GM18858 (cell line): ENCODE results near the gene ATP8B2.
"Not testable (repeated sequence)": the region's sequence is repeated elsewhere in the genome, so short reads cannot be mapped to it uniquely, and the experiment has no call there.

ENCODE experiments used
- ATAC-seq: cut with Tn5 transposase; IDR thresholded peaks from one replicate; pipeline ENCODE4 v1.9.1; 2021; ENCODE audit not compliant: unreplicated experiment

Gene ATP8B2

DNA sequence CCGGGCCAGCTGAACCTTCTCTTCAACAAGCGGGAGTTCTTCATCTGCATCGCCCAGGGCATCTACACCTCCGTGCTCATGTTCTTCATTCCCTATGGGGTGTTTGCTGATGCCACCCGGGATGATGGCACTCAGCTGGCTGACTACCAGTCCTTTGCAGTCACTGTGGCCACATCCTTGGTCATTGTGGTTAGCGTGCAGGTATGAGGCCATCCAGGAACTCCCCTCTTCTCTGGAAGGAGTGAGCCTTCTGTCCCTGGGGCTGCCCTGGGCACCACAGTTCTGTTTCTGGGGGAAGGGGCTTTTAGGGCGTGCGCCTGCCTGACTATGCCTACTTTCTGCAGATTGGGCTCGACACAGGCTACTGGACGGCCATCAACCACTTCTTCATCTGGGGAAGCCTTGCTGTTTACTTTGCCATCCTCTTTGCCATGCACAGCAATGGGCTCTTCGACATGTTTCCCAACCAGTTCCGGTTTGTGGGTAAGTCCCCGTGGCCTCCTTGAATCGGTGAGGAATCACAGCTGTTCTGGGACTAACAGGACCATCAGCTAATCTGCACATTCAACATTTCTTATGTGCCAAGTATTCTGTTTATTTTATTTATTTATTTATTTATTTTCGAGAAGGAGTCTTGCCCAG lies 21.1 kb downstream of the ATP8B2 start:
- no peak for ATAC-seq

DNA sequence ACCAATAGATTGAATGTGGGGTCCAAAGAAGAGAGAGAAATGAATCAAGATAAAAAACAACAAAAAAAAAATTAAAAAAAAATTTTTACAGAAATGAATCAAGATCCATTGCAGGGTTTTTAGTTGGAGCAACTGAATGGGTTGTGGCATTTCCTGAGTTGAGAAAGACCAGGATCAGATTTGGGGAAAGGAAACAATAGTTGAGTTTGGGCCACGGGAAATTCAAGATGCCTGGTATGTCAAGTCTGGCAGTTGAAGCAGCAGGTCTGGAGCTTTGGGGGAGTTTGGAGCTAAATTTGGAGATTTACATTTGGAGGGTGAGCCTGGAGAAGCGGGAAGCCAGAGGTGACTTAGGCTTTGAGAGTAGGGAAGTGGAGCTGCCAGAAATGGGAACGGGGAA lies 22.6 kb downstream of the ATP8B2 start:
- ATAC-seq = no peak

DNA sequence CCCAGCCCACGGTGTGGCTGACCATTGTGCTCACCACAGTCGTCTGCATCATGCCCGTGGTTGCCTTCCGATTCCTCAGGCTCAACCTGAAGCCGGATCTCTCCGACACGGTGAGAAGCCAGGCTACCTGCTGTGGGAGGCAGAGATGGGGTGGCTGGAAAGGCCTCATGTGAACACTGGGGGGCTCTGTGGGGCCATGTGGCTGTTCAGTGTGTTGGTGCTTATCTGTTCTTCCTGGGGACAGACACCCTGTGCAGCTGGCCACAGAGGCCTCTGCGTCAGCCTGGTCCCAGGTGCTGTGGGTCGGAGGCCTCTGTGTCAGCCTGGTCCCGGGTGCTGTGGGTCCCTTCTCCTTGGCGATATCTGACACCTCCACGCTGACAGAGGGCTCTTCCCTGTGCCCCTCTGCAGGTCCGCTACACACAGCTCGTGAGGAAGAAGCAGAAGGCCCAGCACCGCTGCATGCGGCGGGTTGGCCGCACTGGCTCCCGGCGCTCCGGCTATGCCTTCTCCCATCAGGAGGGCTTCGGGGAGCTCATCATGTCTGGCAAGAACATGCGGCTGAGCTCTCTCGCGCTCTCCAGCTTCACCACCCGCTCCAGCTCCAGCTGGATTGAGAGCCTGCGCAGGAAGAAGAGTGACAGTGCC lies 23.2 kb downstream of the ATP8B2 start:
- ATAC-seq = no peak

DNA sequence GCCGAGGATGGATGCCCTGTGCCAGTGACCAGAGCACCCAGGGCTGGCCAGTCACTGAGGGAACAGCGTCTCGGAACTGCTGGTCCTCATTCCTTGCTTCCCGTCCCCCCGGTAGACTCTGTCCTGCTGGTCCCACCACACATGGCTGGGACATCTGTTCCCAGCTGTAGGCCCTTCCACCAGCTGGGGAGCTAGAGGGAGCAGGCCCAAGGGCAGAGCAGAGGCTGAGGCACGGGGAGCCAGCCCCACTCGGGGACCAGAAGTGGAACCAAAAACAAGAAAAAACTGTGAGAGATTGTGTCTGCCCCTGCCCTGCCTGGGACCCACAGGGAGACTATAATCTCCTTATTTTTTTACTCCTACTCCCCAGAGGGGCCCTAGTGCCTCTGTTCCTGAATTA lies 23.8 kb downstream of the ATP8B2 start:
- no peak for ATAC-seq

DNA sequence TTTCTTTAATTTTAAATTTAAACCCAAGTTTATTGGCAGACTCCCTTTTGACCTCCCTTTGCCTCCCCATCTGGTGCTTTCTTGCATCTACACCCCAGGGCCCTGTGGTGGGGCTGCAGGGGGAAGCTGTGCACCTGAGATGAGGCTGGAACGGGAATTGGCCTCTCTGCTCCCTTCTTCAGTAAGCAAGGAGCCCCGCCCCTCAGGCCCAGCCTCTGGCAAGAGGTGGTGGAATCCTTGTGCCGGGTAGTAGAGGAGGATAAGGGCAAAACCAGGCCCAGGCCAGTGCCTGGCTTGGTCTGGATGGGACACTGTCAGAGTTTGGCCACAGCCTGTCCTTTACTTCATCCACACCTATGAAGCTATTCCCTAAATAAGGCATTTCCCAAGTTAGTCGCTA lies 25.1 kb downstream of the ATP8B2 start:
- ATAC-seq = no peak

DNA sequence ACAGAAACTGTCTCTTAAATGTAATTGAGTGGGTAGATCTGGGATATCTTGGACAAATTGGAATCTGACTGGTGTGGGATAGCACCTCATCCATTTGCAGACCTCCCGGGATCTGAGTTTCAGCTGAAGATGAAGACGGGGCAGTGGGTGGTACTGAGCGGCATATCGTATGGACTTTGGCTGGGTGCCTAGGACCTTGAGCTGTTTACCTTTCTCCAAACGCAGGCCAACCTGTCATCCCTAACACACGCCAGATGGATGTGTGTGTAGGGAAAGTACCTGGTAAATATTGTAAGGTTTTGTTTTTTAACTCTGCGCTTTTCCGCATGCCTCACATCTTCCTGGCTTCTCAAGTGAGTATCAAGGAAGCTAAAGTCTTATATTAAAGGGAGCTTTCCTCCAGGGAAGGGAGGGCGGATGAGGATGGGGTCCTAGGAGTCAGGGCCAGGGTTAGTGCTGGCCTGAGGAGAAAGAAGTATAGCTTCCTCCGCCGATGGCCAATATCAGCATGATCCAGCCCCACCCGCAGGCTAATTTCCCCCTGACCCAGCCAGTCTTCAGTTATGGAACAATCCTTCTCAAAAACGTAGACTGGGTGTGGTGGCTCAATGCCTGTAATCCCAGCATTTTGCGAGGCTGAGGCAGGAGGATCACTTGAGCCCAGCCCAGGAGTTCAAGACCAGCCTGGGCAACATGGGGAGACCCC lies 26.2 kb downstream of the ATP8B2 start:
- no peak for ATAC-seq

DNA sequence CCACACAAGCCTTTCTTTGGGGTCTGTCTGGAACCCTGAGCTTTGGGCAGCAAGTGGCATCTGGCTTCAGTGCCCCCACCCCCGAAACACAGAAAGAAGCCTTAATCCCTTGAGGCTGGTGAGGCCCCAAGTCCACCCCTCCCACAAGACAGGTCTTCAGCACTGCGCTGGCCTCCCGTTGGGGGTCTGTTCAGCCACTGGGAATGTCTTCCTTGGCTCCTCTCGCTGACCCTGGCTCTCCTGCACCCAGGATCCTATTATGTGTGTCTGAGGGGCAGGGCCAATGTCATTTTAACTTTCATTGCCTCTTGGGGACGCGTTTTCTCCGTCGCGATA lies 26.9 kb downstream of the ATP8B2 start:
- no peak for ATAC-seq

DNA sequence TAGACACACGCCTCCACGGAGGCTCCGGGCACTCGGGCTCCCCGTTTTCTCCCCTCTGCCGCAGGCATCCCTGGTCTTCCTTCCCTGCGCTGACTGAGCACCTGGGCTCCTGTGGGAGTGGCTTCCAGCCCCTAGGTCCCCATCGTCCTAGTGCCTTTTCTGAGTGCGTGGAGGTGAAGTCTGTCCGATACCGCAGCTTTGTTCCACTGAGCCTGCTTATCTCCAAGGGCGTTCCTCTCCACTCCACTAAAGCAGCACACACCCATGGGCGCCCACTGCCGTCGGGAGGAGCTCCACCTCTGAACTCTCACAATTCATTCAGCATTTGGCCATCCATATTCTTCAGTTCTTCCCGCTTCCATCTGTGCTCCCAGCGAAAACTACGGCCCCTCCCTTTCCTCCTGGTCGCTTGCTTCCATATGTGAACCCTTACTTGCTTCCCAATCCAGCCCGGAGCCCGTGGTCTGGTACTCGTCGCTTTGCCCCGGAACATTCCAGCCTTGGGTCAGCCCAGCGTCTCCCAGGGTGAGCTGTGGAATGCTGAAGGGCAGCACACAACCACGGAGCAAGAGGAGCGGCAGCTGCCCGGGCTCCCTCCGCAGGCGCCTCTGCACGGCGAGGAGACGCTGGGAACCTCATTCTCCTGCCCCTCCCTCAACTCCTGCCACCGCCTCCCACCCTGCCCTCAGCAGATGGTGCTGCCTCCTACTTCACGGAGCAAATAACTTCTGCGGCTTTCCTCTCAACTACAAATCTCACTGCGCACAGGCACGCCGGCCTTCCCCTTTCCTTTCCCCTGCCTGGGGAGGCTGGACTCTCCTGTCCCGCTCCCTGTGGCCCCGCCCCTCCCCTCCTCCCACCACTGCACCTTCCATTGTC lies 27.5 kb downstream of the ATP8B2 start:
- ATAC-seq = no peak

DNA sequence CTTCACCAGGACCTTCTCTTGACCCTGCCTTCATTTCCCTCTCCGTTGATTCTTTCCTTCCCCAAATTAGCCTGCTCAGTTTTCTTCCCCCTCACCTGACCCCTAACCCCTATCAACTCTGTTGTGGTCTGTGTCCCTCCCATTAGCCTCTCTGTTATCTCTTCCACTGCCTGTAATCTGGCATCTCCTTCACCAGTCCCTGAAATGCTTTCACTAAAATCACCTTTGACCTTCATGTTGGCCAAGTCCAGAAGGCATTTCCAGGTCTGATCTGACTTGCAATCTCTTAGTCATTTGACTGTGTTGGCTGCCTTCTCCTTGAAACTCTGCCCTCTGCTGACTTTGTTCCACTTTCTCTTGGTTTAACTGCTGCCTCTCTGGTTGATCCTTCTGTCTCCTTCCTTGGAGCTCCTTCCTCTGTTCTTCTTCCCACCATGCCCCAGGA lies 28.2 kb downstream of the ATP8B2 start:
- no peak for ATAC-seq

DNA sequence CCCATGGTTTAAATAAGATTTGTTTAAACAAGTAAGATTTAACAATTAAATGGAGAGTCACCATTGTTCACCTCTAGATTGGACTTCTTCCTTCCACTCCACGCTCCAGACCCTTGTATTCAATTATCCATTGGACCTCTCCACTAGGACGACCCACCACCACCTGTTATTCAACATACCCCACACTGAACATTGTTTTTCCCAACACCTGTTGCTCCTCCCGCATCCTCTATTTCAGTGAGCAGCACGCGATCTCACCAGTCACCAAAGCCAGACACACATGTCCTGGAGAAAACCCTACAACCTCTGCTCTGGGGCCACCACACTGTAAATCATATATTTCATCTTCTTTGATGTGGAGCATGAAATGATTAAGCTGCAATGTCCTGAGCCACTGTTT lies 28.6 kb downstream of the ATP8B2 start:
- ATAC-seq = no peak

DNA sequence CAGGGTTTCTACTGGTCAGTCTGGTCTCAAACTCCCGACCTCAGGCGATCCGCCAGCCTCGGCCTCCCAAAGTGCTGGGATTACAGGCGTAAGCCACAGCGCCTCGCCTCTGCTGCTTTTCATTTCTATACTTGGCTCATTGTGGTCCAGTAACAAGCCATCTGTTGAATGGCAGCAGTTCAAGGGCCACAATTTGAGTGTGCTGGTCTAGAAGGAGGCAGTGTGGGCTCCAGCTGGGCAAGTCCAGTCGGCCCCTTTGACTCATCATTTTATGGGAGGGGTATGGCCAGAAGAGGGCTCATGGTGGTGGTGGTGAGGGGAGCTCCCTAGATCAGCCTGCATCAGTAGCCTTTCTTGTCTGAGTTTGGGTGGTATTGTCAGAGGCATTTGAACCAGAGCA lies 33.2 kb downstream of the ATP8B2 start:
- ATAC-seq = no peak

DNA sequence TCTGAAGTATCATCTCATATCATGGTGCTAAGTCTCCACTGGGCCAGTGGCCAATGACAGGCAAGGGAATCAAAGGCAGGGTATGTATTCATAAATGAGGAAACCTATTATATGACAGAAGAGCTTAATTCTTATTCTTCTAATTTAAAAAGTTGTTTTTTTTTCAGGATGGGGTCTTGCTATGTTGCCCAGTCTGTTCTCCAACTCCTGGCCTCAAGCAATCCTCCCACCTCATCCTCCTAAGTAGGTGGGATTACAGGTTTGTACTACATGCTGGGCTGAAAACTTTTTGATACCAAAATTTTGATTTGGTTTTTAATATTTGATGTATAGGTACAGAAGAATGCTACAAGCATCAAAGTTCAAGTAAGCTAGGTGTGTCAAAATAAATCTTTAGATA lies 35.0 kb downstream of the ATP8B2 start:
- no peak for ATAC-seq

DNA sequence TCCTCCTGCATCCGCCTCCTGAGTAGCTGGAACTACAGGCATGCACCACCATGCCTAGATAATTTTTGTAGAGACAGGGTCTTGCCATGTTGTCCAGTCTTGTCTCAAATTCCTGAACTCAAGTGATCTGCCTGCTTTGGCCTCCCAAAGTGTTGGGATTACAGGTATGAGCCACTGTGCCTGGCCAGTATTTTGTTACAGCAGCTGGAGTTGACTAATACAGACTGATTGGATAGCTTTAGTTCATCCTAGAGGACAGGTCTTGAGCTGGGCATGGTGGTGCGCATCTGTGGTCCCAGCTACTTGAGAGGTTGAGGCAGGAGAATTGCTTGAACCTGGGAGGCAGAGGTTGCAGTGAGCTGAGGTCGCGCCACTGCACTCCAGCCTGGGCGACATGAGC lies 35.6 kb downstream of the ATP8B2 start:
- ATAC-seq = not testable (repeated sequence)

DNA sequence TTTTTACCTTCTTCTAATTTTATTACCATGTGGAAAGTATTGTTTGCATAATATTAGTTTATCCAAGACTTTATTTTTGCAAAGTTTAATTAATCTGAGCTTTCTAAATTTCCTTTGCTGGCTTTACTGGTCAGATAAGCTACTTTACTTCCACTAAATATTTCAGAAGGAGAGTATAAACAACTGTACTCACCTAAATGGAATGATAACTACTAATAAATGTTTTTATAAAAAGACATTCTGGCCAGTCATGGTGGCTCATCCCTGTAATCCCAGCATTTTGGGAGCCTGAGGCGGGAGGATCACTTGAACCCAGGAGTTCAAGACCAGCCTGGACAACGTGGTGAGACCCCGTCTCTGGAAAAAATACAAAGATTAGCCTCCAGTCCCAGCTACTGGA lies 36.0 kb downstream of the ATP8B2 start:
- no peak for ATAC-seq

DNA sequence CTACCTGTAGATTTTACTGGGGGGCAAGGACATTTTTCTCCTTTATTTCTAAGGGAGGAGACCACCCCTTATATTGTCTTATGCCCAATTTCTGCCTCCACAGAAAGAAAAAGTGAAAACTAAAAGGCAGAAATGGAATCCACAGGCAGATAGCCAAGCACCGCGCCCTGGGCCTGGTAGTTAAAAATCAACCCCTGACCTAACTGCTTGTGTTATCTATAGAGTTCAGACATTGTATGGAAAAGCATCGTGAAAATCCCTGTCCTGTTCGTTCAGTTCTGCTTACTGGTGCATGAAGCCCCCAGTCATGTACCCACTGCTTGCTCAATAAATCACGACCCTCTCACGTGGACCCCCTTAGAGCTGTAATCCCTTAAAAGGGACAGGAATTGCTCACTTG lies 46.1 kb downstream of the ATP8B2 start:
- no peak for ATAC-seq

DNA sequence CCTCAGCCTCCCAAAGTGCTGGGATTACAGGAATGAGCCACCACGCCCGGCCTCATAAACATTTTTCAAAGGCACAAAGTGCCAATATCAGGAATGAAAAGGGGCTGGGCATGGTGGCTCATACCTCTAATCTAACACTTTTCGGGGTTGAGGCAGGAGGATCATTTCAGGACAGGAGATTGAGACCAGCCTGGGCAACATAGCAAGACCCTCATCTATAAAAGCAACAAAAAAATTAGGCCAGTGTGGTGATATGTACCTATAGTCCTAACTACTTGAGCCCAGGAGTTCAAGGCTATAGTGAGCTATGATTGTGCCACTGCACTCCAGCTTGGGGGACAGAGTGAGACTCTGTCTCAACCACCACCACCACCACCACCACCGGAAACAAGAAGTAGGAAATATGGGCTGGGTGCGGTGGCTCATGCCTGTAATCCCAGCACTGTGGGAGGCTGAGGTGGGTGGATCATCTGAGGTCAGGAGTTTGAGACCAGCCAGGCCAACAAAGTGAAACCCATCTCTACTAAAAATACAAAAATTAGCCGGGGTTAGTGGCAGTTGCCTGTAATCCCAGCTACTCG lies 48.5 kb downstream of the ATP8B2 start:
- ATAC-seq = not testable (repeated sequence)

DNA sequence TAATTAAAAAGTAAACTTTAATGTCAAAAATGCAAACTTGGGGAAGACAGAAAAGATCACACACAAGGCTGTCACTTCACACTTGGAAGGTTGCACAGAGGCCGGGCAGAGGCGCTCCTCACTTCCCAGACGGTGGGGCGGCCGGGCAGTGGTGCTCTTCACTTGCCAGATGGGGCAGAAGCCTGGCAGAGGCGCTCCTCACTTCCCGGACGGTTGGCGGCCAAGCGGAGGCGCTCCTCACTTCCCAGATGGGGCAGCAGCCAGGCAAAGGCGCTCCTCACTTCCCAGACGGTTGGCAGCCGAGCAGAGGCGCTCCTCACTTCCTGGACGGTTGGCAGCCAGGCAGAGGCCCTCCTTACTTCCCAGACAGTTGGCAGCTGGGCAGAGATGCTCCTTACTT lies 54.0 kb downstream of the ATP8B2 start:
- no peak for ATAC-seq

DNA sequence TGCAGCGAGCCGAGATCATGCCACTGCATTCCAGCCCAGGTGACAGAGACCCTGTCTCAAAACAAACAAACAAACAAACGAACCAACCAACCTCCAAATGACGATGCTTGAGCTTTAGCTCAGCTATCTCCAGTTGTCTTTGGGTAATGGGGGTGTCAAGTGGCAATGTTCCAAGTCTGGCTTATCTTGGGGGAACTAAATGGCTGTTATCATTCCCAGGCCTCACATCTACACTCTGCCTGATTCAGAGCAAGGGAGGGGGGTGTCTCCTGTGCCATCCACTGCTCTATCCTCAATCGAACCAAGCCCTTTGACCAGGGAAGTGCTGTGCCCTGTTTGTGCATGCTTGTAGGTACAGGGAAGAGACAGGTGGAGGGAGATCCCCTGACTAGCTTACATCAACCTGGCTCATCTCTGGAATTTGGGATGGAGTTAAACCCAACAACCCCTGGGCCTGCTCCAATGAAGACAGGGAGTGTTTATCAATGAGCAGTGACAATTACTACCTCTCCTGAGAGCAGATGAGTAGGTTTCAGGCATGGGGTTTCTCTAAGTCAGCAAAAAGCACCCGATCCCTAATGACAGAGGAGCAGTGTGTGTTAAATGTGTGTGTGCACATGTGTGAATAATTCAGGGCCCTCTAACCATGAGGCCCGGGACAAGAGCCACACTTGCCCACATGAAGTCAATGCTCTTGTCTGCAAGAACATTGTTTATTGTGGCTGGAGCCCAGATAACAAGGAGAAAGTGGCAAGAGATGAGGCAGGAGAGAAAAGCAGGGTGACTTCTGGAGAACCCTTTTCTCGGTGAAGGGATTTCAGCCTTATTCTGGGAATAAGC lies 59.5 kb downstream of the ATP8B2 start:
- no peak for ATAC-seq

DNA sequence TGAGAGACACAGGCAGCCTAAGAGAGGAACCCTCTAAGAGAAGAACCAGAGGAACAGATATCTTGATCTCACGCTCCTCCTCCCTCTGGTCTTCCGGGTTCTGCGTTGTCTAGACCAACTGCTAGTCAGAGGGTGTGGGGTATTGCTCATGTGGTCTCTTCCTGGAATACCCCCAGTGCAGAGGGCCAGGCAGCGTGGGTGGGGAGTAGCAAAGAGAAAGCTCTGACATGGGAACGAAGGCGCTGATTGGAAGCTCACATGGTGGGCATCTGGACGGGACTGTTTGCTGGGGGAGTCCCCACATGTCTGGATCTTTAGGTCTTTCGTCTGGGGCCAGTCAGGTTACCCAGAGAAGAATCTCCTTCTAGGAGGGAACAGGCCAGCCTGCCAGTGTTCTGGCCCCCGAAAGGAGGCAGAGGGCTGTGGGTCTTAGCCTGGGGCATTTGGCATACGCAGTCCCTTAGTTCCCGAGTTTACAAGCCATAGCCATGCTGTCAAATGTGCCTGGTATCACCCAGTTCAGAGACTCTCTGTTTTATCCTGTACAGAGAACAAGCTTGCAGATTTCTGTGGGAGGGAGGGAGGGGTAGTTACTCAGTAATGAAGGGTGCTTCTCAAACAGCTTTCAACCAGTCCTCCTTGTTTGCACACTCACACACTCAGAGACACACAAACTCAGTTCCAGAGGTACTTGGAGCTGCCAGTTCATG lies 61.5 kb downstream of the ATP8B2 start:
- no peak for ATAC-seq
